ENCODE measurements around the gene WNT9B.

Gene WNT9B

GRCh38 chr17:46884552-46884951, 33.2 kb downstream of the WNT9B start:
- DNase-seq (ENCODE audit: low spot score): no peak

DNA sequence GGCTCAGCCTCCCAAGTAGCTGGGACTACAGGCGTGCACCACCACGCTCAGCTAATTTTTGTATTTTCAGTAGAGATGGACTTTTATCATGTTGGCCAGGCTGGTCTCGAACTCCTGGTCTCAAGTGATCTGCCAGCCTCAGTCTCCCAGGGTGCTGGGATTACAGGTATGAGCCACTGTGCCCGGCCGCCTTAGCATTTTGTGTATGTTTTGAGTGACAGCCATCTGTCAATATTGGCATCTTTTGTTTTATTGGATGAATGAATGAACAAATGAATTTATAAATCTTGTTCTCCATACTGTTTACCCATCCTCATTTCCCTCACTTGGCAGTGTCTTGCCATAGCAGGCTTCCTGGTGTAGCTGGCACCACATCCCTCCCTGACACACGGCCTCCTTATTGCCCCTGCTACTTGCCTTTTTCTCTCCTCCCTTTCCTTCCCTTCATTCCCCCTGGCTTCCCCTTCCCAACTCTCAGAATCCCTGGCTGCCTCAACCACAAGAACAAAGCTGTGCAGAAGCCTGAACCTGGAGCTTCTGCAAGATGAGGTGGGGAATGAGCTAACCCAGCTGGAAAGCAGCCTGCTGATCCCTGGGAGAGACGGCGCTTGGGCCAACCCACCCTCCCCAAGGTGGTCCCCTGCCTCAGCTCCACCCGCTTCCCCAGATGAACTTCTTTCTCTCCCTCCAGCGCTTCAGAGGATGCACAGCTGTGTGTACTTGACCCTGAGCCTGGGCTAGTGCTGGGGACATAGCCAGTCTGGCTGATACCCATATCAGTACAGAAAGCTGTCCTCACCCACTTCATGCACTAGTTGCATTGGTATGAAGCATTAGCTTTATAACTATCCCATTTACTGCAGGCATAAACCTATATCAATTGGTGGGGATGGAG, 34.3 kb downstream of the WNT9B start:
- no peak for DNase-seq (ENCODE audit: low spot score)

- no peak for DNase-seq (ENCODE audit: low spot score)
Observed at GRCh38 chr17:46886310-46886663, 34.9 kb downstream of the WNT9B start.

DNA sequence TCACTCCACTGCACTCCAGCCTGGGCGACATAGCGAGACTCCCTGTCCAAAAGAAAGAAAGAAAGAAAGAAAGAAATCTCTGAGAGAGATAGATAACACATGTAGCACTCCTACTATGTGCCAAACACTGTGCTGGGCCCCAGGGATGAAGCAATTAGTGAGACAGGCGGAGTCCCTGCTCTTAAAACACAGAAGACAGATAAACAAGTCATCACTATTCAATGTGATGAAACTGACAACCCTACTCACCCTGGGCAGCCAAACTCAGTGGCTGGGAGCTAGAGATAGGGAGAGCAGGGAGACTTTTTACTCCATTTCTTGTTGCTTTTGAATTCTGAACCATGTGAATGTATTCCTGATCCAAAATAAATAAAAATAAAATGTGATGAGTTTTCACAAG, 36.3 kb downstream of the WNT9B start:
- no peak for DNase-seq (ENCODE audit: low spot score)

DNA sequence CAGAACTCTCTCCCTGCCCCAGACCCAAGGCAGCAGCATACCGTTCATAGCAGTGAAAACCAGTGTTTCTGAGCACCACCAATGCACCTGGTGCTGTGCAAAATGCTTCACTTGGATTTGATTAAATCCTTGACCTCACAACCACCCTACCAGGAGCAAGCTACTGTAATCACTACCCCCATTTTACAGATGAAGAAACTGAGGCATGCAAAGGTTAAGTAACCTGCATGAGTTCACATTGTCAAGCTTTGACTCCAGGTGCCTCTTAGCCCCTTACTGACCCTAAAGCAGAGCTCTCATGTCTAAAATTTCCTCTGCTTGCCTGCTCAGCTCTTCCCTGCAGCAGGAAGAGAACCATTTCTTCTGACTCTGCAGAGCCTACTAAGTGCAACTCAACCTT, 37.3 kb downstream of the WNT9B start:
- no peak for DNase-seq (ENCODE audit: low spot score)

DNA sequence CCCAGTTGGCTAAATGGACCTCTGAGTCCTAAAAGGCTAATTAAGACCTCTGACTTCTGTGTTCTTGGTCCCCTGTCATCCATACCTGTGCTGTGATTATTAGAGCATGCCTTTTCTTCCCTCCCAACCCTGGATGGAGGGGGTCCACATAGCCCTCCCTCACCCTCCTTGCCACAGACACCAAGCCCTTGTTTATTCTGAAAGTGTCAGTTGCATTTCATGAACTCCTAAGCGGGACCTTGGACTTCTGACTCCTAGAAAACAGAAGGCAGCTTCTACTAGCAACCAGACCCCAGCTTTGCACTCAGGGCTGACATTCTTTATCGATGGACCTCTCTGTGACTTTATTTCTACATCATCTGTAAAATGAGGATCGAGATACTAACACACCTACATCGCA, 38.1 kb downstream of the WNT9B start:
- DNase-seq (ENCODE audit: low spot score): no peak

DNA sequence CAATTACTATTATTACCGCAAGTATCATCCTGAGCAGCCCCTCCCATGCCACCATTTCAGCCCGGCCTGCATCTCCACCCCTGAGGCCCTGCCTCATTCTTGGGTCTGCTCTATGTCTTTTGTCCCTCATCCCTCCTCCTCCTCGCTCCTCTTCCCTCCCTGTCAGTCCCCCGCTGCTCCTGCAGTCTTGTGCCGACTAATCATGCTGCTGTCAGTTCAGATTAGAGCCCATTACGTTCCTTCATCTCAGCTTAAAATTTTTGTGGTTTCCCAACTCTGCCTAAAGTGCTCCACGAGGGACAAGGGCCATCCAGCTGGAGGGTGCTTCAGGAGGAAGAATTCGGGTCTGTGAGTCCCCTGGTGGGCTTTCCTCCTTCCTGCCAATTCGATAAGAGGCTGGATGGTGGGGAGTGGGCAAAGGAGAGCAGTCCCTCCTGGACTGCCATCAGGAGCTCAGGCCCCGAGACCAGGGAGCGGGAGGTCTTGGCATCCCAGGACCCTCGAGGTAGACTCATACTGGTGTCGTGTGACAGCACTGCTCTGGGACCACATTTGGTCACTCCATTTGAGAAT, 38.7 kb downstream of the WNT9B start:
- DNase-seq (ENCODE audit: low spot score): no peak

DNA sequence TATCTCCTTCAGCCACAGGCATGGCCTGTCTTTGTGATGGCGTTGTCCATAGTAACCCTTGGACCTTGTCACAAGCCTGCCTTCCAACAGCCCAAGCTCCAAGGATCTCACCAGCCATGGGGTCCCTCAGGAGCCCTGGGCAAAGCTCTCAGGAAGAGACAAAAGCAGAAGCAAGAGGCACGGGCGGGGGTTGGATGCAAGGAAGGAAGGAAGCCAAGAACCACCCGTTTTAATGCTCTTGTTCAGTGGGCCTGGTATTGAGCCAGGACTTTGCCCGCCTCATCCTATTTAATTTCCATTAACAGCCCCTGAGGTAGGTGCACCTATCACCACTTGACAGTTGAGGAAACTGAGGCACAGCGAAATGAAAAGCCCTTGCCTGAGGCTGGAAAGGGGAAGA, 39.3 kb downstream of the WNT9B start:
- no peak for DNase-seq (ENCODE audit: low spot score)

DNA sequence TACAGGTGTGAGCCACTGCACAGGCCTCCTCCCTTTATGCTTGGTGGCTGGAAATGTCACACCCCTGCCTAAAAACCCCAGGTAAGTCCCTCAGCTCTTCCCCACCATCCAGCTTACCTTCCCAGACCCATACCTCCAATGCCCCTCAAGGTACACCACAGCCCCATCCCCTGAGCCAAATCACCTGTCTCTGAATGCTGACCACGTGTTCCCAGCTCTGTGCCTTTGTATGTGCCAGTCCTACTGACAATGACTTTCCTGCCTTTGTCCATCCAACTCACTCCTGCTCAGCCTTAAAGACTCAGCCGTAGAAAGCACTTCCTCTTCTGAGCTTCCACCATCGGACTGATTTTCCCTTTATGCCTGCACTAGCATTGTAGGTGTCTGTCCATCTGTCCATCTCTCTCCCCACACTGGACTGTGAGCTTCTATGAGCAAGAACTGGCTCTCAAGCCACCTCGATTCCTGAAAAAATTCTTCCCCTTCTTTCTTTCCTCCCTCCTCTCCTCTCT, 40.9 kb downstream of the WNT9B start:
- DNase-seq (ENCODE audit: low spot score): no peak

GRCh38 chr17:46894024-46894423, 42.6 kb downstream of the WNT9B start:
- no peak for DNase-seq (ENCODE audit: low spot score)

DNA sequence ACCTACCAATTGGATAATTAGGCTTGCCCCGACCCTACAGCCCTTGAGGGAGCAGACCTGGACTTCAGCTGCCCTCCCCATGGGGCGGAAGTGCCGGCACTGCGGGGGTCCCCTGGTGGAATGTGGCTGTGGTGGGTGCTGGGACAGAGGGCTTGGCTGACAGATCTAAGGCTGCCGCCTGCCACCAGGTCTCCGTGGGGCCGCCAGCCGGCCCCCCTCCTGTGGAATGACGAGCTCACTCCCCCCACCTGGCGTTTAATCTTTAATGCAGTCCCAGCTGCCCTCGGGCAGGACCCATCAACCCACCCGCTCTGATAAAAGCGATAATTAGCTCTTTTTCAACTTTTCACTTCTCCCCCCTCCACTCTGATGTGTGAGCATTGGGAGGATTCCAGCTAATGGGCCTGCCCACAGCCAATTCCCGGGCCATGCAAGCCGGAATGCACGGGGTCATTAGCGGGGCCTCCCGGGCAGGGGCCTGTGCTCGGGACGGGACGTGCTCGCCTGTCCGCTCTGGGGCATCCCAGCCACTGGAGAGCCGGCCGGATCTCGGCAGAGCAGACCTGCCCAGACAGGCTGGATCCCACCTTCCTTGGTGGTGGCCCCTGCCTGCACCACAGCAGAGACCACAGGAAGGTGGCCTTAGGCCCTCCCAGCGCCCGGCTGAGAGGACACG, 43.2 kb downstream of the WNT9B start:
- DNase-seq (ENCODE audit: low spot score): no peak

DNA sequence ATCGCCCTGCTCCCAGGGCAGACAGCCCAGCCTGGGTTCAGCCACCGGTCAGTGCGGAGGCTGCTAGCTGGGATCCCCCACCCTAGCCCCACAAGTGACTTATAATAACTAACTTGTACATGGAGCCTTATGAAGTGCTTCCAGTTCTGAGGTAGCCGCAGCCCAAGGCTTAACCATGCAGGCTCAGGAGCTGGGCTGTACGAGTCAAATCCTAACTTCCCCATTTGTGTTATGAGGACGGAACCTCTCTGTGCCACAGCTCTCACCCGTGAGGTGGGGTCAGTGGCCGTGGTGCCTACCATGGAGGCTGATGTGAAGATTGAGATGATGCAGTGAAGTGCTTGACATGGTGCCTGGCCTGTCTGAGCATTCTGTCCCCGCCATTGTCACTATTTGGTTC, 43.8 kb downstream of the WNT9B start:
- no peak for DNase-seq (ENCODE audit: low spot score)

DNA sequence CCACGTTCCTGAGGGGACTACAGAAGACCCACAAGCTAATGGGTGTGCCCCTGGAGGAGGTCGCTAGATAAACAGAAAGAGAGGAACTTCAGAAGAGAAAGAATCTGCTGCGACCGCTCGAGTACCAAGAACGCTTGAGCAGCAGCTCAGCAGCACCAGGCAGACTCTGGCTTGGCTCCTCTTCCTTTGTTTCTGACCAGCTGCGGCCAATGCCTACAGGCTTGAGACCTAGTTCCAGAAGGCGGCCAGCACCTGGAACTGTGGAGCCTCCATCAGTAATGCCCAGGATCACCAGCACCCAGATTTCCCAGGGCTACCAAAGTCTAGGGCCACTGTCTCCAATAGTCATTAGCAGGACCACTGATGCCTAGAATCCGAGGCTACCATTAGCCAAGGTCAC, 45.6 kb downstream of the WNT9B start:
- no peak for DNase-seq (ENCODE audit: low spot score)

GRCh38 chr17:46898364-46898763, 47.0 kb downstream of the WNT9B start:
- DNase-seq (ENCODE audit: low spot score): no peak

GRCh38 chr17:46898860-46899259, 47.5 kb downstream of the WNT9B start:
- no peak for DNase-seq (ENCODE audit: low spot score)

DNA sequence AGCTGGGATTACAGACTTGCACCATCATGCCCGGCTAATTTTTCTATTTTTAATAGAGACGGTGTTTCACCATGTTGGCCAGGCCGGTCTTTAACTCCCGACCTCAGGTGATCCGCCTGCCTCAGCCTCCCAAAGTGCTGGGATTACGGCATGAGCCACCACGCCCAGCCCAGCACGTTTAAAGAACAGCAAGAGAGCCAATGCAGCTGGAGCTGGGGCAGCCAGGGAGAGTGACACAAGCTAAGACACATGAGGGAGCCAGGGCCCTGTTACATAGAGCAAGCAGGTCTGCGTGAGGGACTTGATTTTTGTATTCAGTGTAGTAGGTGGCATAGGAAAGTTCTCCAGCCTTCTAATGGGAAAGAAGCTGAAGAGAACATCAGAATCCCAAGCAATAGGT, 49.9 kb downstream of the WNT9B start:
- DNase-seq (ENCODE audit: low spot score): no peak

GRCh38 chr17:46903762-46904672, 52.6 kb downstream of the WNT9B start:
- DNase-seq (ENCODE audit: low spot score): no peak

- no peak for DNase-seq (ENCODE audit: low spot score)
Observed at GRCh38 chr17:46908068-46908737, 56.8 kb downstream of the WNT9B start.

DNA sequence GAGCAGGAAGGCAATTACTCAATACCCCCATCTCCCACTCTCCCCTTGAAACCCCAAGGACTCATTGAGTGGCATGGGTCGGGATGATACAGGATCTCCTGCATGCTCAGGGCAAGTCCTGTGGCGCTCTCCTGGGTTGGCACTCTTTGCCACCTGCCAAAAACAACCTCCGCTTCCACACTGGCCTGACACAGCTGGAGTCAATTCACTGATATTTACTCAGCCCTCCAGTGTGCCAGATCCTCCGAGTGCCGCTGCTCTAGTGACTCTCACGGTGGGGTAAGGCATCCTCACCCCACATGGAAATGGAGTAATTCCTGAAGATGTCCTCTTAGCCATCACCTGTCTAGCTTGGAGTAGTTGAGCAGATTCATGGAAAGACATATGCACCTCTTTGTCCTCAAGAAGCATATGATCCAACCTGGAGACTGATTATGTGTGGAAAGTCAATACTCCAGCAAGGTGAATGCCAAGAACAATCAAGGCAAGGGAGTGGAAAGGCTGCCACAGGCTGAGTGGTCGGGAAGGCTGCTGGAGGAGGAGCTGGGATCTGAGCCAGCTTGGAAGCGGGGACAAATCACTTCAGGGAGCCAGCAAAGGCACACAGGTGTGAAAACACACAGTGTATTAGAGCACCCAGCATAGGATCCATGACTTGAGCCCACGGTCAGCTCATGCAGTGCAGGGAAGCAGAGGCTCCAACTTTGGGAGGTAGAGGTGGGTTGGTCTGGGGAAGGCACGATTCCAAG, 59.0 kb downstream of the WNT9B start:
- no peak for DNase-seq (ENCODE audit: low spot score)

DNA sequence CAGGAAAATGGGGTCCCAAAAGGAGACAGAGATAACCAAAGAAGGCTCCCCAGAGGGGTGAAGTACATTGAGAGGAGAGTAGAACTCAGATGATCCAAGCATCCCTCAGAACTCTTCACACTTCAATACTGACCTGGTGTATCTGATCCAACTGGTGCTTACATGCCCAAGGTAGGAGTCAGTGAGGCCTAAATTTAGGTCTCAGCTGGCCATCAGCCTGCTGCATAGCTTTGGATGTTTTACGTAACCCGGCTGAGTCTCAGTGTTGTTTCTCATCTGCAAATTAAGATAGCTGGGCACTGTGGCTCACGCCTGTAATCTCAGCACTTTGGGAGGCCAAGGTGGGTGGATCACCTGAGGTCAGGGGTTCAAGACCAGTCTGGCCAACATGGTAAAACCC, 59.9 kb downstream of the WNT9B start:
- no peak for DNase-seq (ENCODE audit: low spot score)

GRCh38 chr17:46915596-46915995, 64.2 kb downstream of the WNT9B start:
- DNase-seq (ENCODE audit: low spot score): no peak
